B cell (primary cell): ENCODE results near the gene PATZ1. TPM values are rescaled to one million over a fixed set of nuclear protein-coding genes. Genes with fewer than 3 reads are reported as not detected.
A peak's percentile ranks its signal among the peaks of the same experiment; 100 is the strongest.

Experiments
- ATAC-seq: fragments of 200-7000 bp; cut with Tn5 transposase; one replicate; pipeline ENCODE4 v1.10.0; 2021; ENCODE audit warnings: low read depth, mild to moderate bottlenecking, moderate number of reproducible peaks, moderate library complexity
- CTCF ChIA-PET: fragments of 350-600 bp; sonication (Branson Sonifier 250); formaldehyde crosslinking; loops from one replicate; lab custom pipeline; 2021; ENCODE audit warnings: antibody characterized with exemption, inconsistent platforms; lab: Charles Lee
- POLR2A ChIA-PET: fragments of 350-600 bp; sonication (Branson Sonifier 250); formaldehyde crosslinking; loops from one replicate; lab custom pipeline; 2021; ENCODE audit warnings: antibody characterized with exemption; lab: Charles Lee
- DNase-seq: peaks from one replicate; pipeline ENCODE4 v3.0.0; 2013
- H2AFZ ChIP-seq: 2 replicates; pipeline ENCODE4 v1.6.1; 2012; ENCODE audit warnings: mild to moderate bottlenecking, low read depth, low read length; ENCODE audit not compliant: insufficient read depth, poor library complexity, severe bottlenecking
- H3K27ac ChIP-seq, 2 donors: 1 replicate in 1 of 2; 2 replicates in 1 of 2; pipeline ENCODE4 v1.5.1; 2012 to 2013; ENCODE audit warnings: low read length in 2 of 2, mild to moderate bottlenecking in 2 of 2, moderate library complexity in 1 of 2
- H3K27me3 ChIP-seq, 4 experiments: fragments of 200-600 bp in 1 of 4; sonication (generic) in 1 of 4; replicated peaks in 1 of 4; 1 replicate in 2 of 4; 2 replicates in 2 of 4; pipeline versions ENCODE4 v1.6.1 to v1.7.0; 2013 to 2016; ENCODE audit warnings: low read length in 3 of 4, mild to moderate bottlenecking in 2 of 4, mixed read lengths in 1 of 4, moderate library complexity in 1 of 4; ENCODE audit not compliant: insufficient read depth in 4 of 4, control insufficient read depth in 3 of 4; ENCODE audit errors: control extremely low read depth in 1 of 4
- H3K36me3 ChIP-seq, 2 experiments: replicated peaks in 1 of 2; 1 replicate in 1 of 2; 2 replicates in 1 of 2; pipeline versions ENCODE4 v1.6.1 to v1.7.1; 2013; ENCODE audit warnings: low read length in 1 of 2; ENCODE audit not compliant: insufficient read depth in 2 of 2, control insufficient read depth in 1 of 2; ENCODE audit errors: control extremely low read depth in 1 of 2, extremely low read depth in 1 of 2
- H3K4me1 ChIP-seq, 2 donors: fragments of 200-600 bp in 1 of 2; sonication (generic) in 1 of 2; 1 replicate in 1 of 2; 2 replicates in 1 of 2; pipeline versions ENCODE4 v1.5.1 to v1.6.1; 2013 to 2017; ENCODE audit warnings: low read length in 2 of 2; ENCODE audit not compliant: control insufficient read depth in 2 of 2, insufficient read depth in 2 of 2
- H3K4me2 ChIP-seq: replicated peaks from 2 replicates; pipeline ENCODE3; 2012; ENCODE audit warnings: mild to moderate bottlenecking, low read depth, low read length; ENCODE audit not compliant: poor library complexity, severe bottlenecking
- H3K4me3 ChIP-seq, 5 experiments: fragments of 200-600 bp in 1 of 5; sonication (generic) in 1 of 5; 1 replicate in 3 of 5; 2 replicates in 2 of 5; pipeline versions ENCODE4 v1.5.1 to v1.7.0; 2011 to 2016; ENCODE audit warnings: low read length in 4 of 5, mild to moderate bottlenecking in 4 of 5, low read depth in 2 of 5, control low read depth in 1 of 5, moderate library complexity in 1 of 5; ENCODE audit not compliant: insufficient read depth in 1 of 5; ENCODE audit errors: control extremely low read depth in 1 of 5, extremely low read depth in 1 of 5
- H3K79me2 ChIP-seq: fragments of 200-600 bp; sonication (generic); one replicate; pipeline ENCODE4 v1.6.0; 2016; ENCODE audit warnings: low read length; ENCODE audit not compliant: control insufficient read depth, insufficient read depth
- H3K9ac ChIP-seq: fragments of 200-600 bp; sonication (generic); 2 replicates; pipeline ENCODE4 v1.6.1; 2017; ENCODE audit warnings: mild to moderate bottlenecking, low read length, moderate library complexity
- H3K9me3 ChIP-seq, 3 donors: one replicate each; pipeline versions ENCODE4 v1.6.1 to v1.7.1; 2013; ENCODE audit warnings: low read length in 2 of 3; ENCODE audit not compliant: control insufficient read depth in 2 of 3, insufficient read depth in 1 of 3; ENCODE audit errors: control extremely low read depth in 1 of 3
- H4K20me1 ChIP-seq: 2 replicates; pipeline ENCODE4 v1.6.0; 2012; ENCODE audit warnings: mild to moderate bottlenecking, low read length; ENCODE audit not compliant: insufficient read depth, control insufficient read depth, poor library complexity, severe bottlenecking
- H3K27ac Mint-ChIP-seq: one replicate; pipeline ENCODE4 v1.8.0; 2021; ENCODE audit warnings: mixed read lengths
- H3K27me3 Mint-ChIP-seq: one replicate; pipeline ENCODE4 v1.8.0; 2021; ENCODE audit warnings: mixed read lengths
- H3K4me1 Mint-ChIP-seq: one replicate; pipeline ENCODE4 v1.8.0; 2021; ENCODE audit warnings: mixed read lengths
- H3K4me3 Mint-ChIP-seq: one replicate; pipeline ENCODE4 v1.8.0; 2021; ENCODE audit warnings: mixed read lengths
- H3K9me3 Mint-ChIP-seq: one replicate; pipeline ENCODE4 v1.8.0; 2022; ENCODE audit warnings: mixed read lengths; ENCODE audit not compliant: insufficient read depth
- CTCF ChIP-seq: fragments of 200-600 bp; IDR thresholded peaks from one replicate; pipeline ENCODE4 v1.8.0; 2022; ENCODE audit warnings: antibody characterized with exemption, mild to moderate bottlenecking
- EZH2 ChIP-seq: IDR thresholded peaks from 2 replicates; pipeline ENCODE4 v1.6.1; 2012; ENCODE audit warnings: borderline replicate concordance, low read depth, mild to moderate bottlenecking, moderate library complexity, low read length; ENCODE audit not compliant: insufficient read depth, poor library complexity, severe bottlenecking
- WGBS: methylation state at CpG from one replicate; pipeline ENCODE4 v1.1.5; 2013; ENCODE audit warnings: missing lambda C conversion rate; ENCODE audit not compliant: insufficient coverage; 5-methylcytosine and 5-hydroxymethylcytosine counted together
- intact Hi-C: fragments of 100-400 bp; cut with micrococcal nuclease; formaldehyde crosslinking; loops from one replicate; pipeline ENCODE4 v1.10.0; 2022
- polyA plus RNA-seq: library from polyadenylated mRNA; depleted of rRNA; stranded (reverse); fragments of >200 nt; gene quantifications from 2 replicates; pipeline ENCODE4 v1.2.3, GENCODE V29; 2012
- total RNA-seq, 2 donors: library from RNA; stranded (reverse); fragments of 120-200 nt in 1 of 2; gene quantifications; 1 replicate in 1 of 2; 2 replicates in 1 of 2; pipeline versions ENCODE4 v1.2.3 to v1.2.4, GENCODE V29; 2013 to 2022

The PATZ1 gene
- total and polyA plus RNA-seq, 2 donors (not counting 1 experiment from before 2014, with no cell fraction given), result 35.1 to 47.4 TPM

- POLR2A ChIA-PET, result interaction anchor here (0.7 to 2.2 kb wide), 6 partner anchors 51 to 975 kb away, joined by 4 to 19 read pairs (median 10); partner anchors contain the start of genes DRG1, MORC2, PIK3IP1 and TUG1
- CTCF ChIA-PET, result interaction anchor here (0.7 to 1.6 kb wide), 6 partner anchors 34 to 284 kb away, joined by 3 to 9 read pairs (median 6); partner anchors contain the start of genes DRG1 and PIK3IP1
Measured at GRCh38 chr22:31347251-31348008, 1.3 kb upstream of the PATZ1 start.

More at GRCh38 chr22:31347251-31348008, 1.3 kb upstream of the PATZ1 start:
- peaks cover 35% of the 10 kb centered on the region for H3K4me1 Mint-ChIP-seq
- peaks cover 32% of the 10 kb centered on the region for H3K79me2 ChIP-seq
- H3K36me3 ChIP-seq, result peaks cover 0 to 17% of the 10 kb centered on the region in 2 experiments
- no peak for TF ChIP-seq EZH2
- TF ChIP-seq CTCF, result no peak
- intact Hi-C loops, result loop anchor here (1.0 to 10.0 kb wide), 6 partner anchors 52 to 683 kb away; partner anchors contain the start of genes DRG1, DUSP18, SFI1 and YWHAH
- WGBS, result 1% methylated on average over 50 of the region's 50 CpGs
- peak; percentile 85 for DNase-seq
- H3K4me3 ChIP-seq, result peak overlapping the region; percentile 17 to 88 (median 71)
- no peaks in the 10 kb centered on the region for H3K9me3 Mint-ChIP-seq
- peaks cover 29 to 37% of the 10 kb centered on the region in 2 donors for H3K4me1 ChIP-seq
- H3K4me2 ChIP-seq, result peak overlapping the region; percentile 99
- H4K20me1 ChIP-seq, result peaks cover 32% of the 10 kb centered on the region
- peak overlapping the region; percentile 49 to 71 for H3K27ac ChIP-seq
- peak overlapping the region; percentile 87 for H3K9ac ChIP-seq
- ATAC-seq, result no peak
- no peaks in the 10 kb centered on the region for H3K27me3 ChIP-seq
- H2AFZ ChIP-seq, result peak overlapping the region; percentile 89
- H3K4me3 Mint-ChIP-seq, result peak overlapping the region; percentile 90
- no peaks in the 10 kb centered on the region for H3K27me3 Mint-ChIP-seq
- H3K27ac Mint-ChIP-seq, result peak overlapping the region; percentile 90
- H3K9me3 ChIP-seq, result no peaks in the 10 kb centered on the region
